Keratinocyte (primary cell): Measurements from ENCODE around the gene FUT7.

ENCODE experiments used
- EZH2 ChIP-seq: IDR thresholded peaks from one replicate; pipeline ENCODE4 v1.6.1; 2012; ENCODE audit warnings: inconsistent platforms, mild to moderate bottlenecking, low read length, moderate library complexity
- TF ChIP-seq, protein P1 (sequence below), 3 experiments: IDR thresholded peaks in 1 of 3; conservative IDR thresholded peaks in 1 of 3; optimal IDR thresholded peaks in 1 of 3; 2 replicates in 2 of 3; 3 replicates in 1 of 3; pipeline versions ENCODE3 to v1.5.1; 2011; ENCODE audit warnings: low read length in 3 of 3, mild to moderate bottlenecking in 3 of 3, moderate library complexity in 2 of 3, control low read depth in 1 of 3, inconsistent platforms in 1 of 3; ENCODE audit not compliant: insufficient read depth in 2 of 3; ENCODE audit errors: extremely low read depth in 1 of 3

DNA sequence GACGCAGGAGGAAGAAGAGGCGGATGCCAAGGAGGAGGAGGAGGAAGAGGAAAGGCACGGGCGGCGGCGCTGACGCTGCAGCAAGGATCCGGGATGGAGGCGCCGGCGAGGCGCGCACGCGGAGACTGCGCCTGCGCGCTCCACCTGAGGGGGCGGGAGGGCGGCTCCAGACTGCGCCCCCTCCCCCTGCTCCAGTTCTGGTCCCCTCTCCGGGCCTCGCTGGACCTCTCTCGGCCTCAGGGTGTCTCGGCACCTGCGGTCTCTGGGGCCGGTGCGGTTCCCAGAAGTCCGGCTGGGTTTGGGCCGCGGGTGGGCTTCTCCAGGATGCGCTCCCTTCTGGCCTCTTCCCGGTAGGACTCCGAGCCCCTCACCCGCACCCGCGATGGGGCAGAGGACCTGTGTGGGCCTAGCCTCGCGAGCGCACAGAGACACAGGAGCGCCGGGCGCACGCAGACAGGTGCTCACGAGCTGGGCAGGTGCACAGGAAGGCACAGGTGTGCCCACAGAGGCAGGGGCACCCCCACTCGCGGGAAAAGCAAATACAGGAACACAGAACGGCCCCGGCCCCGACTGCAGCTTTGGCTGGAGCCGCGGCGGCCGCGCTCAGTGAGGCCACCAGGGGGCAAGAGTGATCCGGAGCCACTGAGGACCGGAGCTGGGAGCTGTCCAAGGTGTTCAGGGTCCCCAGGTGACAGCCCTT, 14.3 kb upstream of the FUT7 start, which contains the start of gene NPDC1:
- TF ChIP-seq, protein P1, sequence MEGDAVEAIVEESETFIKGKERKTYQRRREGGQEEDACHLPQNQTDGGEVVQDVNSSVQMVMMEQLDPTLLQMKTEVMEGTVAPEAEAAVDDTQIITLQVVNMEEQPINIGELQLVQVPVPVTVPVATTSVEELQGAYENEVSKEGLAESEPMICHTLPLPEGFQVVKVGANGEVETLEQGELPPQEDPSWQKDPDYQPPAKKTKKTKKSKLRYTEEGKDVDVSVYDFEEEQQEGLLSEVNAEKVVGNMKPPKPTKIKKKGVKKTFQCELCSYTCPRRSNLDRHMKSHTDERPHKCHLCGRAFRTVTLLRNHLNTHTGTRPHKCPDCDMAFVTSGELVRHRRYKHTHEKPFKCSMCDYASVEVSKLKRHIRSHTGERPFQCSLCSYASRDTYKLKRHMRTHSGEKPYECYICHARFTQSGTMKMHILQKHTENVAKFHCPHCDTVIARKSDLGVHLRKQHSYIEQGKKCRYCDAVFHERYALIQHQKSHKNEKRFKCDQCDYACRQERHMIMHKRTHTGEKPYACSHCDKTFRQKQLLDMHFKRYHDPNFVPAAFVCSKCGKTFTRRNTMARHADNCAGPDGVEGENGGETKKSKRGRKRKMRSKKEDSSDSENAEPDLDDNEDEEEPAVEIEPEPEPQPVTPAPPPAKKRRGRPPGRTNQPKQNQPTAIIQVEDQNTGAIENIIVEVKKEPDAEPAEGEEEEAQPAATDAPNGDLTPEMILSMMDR (optimal IDR thresholded peaks at IDR 0.05 in 1 of 3, IDR thresholded peaks at IDR 0.05 in 1 of 3, conservative IDR thresholded peaks at IDR 0.05 in 1 of 3; ENCODE audit: extremely low read depth in 1 of 3, insufficient read depth in 2 of 3, low read length in 3 of 3) = peak; percentile 85 to 97 (median 91)
- TF ChIP-seq EZH2 = no peak
